Hindlimb muscle (tissue), 1 donor: Measurements from ENCODE around the gene TMEM184A. TPM values are rescaled to one million over a fixed set of nuclear protein-coding genes. Genes with fewer than 3 reads are reported as not detected.

ENCODE experiments used
- DNase-seq: peaks from one replicate; pipeline ENCODE4 v3.0.0-alpha.2; 2013
- polyA plus RNA-seq: library from polyadenylated mRNA; unstranded; fragments of 120-200 nt; gene quantifications from one replicate; pipeline ENCODE4 v1.2.1, GENCODE V29; 2013; ENCODE audit not compliant: insufficient read length

The TMEM184A gene
- polyA plus RNA-seq, 1 donor = 0.92 TPM

GRCh38 chr7:1550005-1550845, 5.8 kb downstream of the TMEM184A start:
- no peak for DNase-seq

GRCh38 chr7:1549357-1550004, 6.5 kb downstream of the TMEM184A start:
- no peak for DNase-seq

GRCh38 chr7:1548944-1549343, 7.1 kb downstream of the TMEM184A start:
- no peak for DNase-seq

GRCh38 chr7:1548438-1548831, 7.6 kb downstream of the TMEM184A start:
- no peak for DNase-seq

DNA sequence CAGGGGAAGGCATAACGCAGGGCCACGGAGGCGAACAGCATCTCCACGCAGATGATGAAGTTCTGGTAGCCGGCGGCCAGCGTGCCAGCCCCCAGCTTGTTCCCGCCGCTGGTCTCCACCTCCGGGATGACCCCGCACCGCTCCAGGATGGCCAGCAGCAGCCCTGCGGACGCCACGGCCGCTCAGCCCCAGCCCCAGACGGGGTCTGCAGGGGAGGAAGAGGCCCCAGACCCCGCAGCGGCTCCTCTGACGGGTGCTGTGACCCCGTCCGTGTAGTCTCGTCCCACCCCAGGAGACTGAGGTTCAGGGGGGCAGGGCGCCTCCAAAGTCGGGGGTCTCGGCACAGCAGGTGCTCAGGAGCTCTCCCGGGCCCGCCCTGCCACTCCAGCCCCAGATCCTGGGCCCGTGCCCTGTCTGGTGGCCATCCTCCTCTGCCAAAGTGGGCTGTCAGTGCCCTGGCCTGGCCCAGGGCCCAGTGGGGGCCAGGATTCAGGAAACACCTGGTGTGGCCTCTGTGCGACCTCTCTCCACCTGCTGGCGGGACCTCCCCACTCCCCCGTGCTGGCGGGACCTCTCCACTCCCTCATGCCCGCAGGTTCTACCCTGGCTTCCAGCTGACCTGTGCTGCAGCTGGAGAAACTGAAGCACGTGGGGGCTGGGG, 8.1 kb downstream of the TMEM184A start:
- DNase-seq = no peak

- no peak for DNase-seq
These were observed 8.9 kb downstream of the TMEM184A start for GRCh38 chr7:1546909-1547776.

GRCh38 chr7:1546274-1546908, 9.6 kb downstream of the TMEM184A start:
- DNase-seq = no peak

- no peak for DNase-seq
These were observed 10.4 kb downstream of the TMEM184A start for GRCh38 chr7:1545417-1546246.

DNA sequence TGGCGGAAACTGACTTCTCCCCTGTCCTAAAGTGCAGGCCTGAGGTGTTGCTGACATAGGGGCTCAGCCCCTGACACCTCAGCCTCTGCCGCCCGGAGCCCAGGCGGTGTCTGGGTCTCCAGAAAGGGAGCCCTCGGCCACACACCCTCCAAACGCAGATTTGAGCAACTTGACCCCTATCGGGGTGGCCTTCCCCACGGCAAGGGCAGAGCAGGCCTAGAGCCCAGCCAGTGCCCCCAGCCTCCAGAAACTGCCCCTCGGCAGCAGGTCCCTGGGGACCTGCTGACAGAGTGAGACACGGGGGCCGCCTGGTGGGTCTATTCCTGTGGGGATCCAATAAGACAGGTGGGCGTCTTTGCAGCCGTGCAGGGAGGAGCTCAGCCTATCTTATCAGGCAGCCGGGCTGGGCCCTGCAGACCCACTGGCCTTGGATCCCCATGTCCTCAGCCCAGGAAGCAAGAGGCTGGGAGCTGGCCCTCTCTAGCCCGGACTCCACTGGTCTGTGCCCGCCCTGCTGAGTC, 11.0 kb downstream of the TMEM184A start:
- no peak for DNase-seq

DNA sequence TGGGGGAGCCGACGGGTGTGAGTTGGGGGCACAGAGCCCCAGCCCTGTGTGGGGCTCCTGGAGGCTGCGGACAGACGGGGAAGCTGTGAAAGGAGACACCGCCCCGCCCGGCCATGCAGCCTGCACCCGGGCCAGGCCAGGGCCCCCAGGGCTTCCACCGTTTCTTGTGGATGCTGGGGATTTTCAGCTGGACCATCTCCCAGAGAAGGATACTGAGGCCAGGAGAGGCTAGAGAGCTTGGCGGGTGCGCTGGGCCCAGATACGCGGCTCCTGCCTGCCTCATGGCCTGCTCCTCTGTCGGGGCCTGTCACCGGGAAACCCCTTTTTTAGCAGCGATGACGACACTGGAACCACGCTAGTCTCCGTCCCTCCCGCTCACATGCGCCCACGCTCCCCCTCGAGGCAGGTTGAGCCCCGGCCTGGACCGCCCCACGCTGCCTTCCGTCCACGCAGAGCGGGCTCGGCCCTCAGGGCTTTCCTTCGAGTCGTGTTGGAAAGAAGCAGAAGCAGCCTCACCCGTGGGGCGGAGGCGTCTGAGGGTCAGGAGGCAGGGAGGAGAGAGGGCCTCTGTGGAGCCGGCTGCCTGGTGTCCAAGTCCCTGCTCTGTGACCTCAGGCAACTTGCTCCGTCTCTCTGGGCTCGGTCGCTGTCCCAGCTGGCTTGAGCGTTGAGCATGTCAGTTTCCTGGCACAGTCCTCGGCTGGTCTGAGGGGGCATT, 11.7 kb downstream of the TMEM184A start:
- no peak for DNase-seq

DNA sequence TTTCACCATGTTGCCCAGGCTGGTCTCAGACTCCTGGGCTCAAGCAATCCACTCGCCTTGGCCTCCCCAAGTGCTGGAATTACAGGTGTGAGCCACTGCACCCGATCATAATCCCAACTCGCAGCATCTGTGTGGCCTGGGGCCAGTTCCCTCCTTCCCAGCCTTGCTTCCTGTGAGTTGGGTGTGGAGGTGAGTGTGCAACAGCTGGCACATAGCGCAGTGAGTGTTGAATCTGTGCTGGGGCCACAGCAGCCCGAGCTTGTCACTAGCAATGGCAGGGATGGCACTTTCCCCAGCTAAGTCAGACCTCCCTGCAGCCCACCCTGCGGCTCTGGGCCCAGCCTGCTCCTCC, 12.2 kb downstream of the TMEM184A start:
- DNase-seq = no peak

GRCh38 chr7:1542841-1543747, 12.9 kb downstream of the TMEM184A start:
- DNase-seq = no peak

GRCh38 chr7:1542329-1542728, 13.7 kb downstream of the TMEM184A start:
- DNase-seq = no peak

GRCh38 chr7:1541431-1542162, 14.4 kb downstream of the TMEM184A start:
- DNase-seq = no peak

DNA sequence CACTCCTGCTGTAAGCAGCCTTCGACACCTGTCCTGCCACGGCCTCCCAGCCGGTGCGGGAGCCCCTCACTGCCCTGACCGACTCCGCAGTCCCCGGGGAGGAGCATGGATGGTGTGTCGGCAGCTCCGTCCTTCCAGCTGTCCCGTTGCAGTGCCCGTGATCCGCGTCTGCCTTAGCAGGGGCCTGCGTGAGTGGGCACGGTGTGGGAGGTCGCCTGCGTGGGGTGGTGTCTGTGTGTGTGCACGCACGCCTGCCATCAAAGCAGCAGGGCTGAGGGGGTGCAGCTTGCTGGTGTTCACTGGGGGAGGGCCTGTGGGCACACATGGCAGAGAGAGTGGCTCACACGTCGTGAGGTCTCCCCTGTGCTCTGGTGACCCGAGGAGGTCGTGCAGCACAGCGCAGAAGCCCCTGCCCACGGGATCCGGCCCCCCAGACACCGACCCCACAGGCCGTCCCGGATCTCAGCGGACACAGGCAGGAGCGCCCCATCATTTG, 15.2 kb downstream of the TMEM184A start:
- DNase-seq = no peak

DNA sequence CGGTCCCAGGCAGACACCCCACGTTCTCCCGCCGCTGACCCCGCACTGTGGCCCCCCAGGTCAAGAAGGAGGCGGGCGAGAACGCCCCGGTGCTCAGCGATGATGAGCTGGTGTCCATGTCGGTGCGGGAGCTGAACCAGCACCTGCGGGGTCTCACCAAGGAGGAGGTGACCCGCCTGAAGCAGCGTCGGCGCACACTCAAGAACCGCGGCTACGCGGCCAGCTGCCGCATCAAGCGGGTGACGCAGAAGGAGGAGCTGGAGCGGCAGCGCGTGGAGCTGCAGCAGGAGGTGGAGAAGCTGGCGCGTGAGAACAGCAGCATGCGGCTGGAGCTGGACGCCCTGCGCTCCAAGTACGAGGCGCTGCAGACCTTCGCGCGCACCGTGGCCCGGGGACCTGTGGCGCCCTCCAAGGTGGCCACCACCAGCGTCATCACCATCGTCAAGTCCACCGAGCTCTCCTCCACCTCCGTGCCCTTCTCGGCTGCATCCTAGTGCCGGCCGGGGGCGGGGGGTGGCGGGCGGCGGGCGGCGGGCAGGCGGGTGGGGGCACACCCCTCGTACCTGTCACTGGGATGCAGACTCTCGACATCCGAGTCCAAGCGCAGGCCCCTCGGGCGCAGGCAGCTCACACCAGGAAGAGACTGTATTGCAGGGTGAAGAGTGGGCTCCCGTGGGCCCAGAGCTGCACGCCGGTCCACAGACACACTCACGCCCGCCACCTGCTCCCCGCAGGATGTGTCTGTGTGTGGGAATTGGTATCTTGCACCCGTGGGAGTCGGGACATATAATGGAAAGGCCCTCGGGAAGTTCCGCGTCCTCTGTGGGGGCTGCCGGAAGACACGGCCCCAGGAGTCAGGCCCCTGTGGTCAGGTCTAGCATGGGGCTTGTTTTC, 15.9 kb downstream of the TMEM184A start:
- no peak for DNase-seq
